Measurements from ENCODE around the gene WDR7. TPM values are rescaled to one million over a fixed set of nuclear protein-coding genes. Genes with fewer than 3 reads are reported as not detected.

WDR7 gene
- polyA plus RNA-seq, 3 donors: 3.3 to 5.5 (median 4.9) TPM

- no peak overlapping the region for H3K27ac ChIP-seq (ENCODE audit: low read depth, low read length)
- 92 to 98% (median 97%) methylated on average over 1 of the region's 1 CpG for WGBS, 3 donors
These were observed 190.7 kb downstream of the WDR7 start for GRCh38 chr18:56841836-56842235.

GRCh38 chr18:56843241-56843640 is 192.1 kb downstream of the WDR7 start:
- 78 to 91% (median 84%) methylated on average over 4 of the region's 4 CpGs for WGBS, 3 donors
- no peak overlapping the region for H3K27ac ChIP-seq (ENCODE audit: low read depth, low read length)

GRCh38 chr18:56844556-56844955 is 193.4 kb downstream of the WDR7 start:
- WGBS, 3 donors: 90 to 100% (median 100%) methylated on average over 1 of the region's 1 CpG
- no peak overlapping the region for H3K27ac ChIP-seq (ENCODE audit: low read depth, low read length)

- WGBS, 3 donors: 36 to 59% (median 55%) methylated on average over 1 of the region's 1 CpG
These were observed 200.6 kb downstream of the WDR7 start for GRCh38 chr18:56851774-56852173.

GRCh38 chr18:56853961-56854360 is 202.8 kb downstream of the WDR7 start:
- H3K27ac ChIP-seq (ENCODE audit: low read depth, low read length): no peak overlapping the region
- WGBS, 3 donors: 78 to 91% (median 90%) methylated on average over 5 of the region's 5 CpGs

More at GRCh38 chr18:56851774-56852173, 200.6 kb downstream of the WDR7 start:
- H3K27ac ChIP-seq (ENCODE audit: low read depth, low read length): no peak overlapping the region

GRCh38 chr18:56861244-56861643 is 210.1 kb downstream of the WDR7 start:
- no peak overlapping the region for H3K27ac ChIP-seq (ENCODE audit: low read depth, low read length)
- WGBS, 3 donors: 40 to 89% (median 88%) methylated on average over 6 of the region's 6 CpGs

- WGBS, 3 donors: 23 to 51% (median 49%) methylated on average over 2 of the region's 2 CpGs
- no peak overlapping the region for H3K27ac ChIP-seq (ENCODE audit: low read depth, low read length)
These were observed 218.1 kb downstream of the WDR7 start for GRCh38 chr18:56869189-56869777.

- 62 to 91% (median 89%) methylated on average over 2 of the region's 2 CpGs for WGBS, 3 donors
- no peak overlapping the region for H3K27ac ChIP-seq (ENCODE audit: low read depth, low read length)
These were observed 219.8 kb downstream of the WDR7 start for GRCh38 chr18:56870982-56871381.

GRCh38 chr18:56872140-56872539 is 221.0 kb downstream of the WDR7 start:
- no peak overlapping the region for H3K27ac ChIP-seq (ENCODE audit: low read depth, low read length)
- 90 to 98% (median 96%) methylated on average over 1 of the region's 1 CpG for WGBS, 3 donors

- 69 to 83% (median 80%) methylated on average over 6 of the region's 6 CpGs for WGBS, 3 donors
- no peak overlapping the region for H3K27ac ChIP-seq (ENCODE audit: low read depth, low read length)
These were observed 222.4 kb downstream of the WDR7 start for GRCh38 chr18:56873441-56874140.

- no peak overlapping the region for H3K27ac ChIP-seq (ENCODE audit: low read depth, low read length)
These were observed 227.6 kb downstream of the WDR7 start for GRCh38 chr18:56878711-56879110.

GRCh38 chr18:56884511-56884910 is 233.4 kb downstream of the WDR7 start:
- WGBS, 3 donors: 92 to 100% (median 95%) methylated on average over 1 of the region's 1 CpG

More at GRCh38 chr18:56878711-56879110, 227.6 kb downstream of the WDR7 start:
- 97 to 99% (median 98%) methylated on average over 4 of the region's 4 CpGs for WGBS, 3 donors

GRCh38 chr18:56888978-56889377 is 237.8 kb downstream of the WDR7 start:
- H3K27ac ChIP-seq (ENCODE audit: low read depth, low read length): no peak overlapping the region
- WGBS, 3 donors: 50 to 71% (median 59%) methylated on average over 1 of the region's 1 CpG

More at GRCh38 chr18:56884511-56884910, 233.4 kb downstream of the WDR7 start:
- no peak overlapping the region for H3K27ac ChIP-seq (ENCODE audit: low read depth, low read length)

GRCh38 chr18:56889621-56890020 is 238.5 kb downstream of the WDR7 start:
- no peak overlapping the region for H3K27ac ChIP-seq (ENCODE audit: low read depth, low read length)
- 75 to 86% (median 85%) methylated on average over 2 of the region's 2 CpGs for WGBS, 3 donors

- 65 to 72% (median 69%) methylated on average over 1 of the region's 1 CpG for WGBS, 3 donors
- no peak overlapping the region for H3K27ac ChIP-seq (ENCODE audit: low read depth, low read length)
These were observed 239.5 kb downstream of the WDR7 start for GRCh38 chr18:56890632-56891031.

GRCh38 chr18:56891116-56891515 is 240.0 kb downstream of the WDR7 start:
- no peak overlapping the region for H3K27ac ChIP-seq (ENCODE audit: low read depth, low read length)
- 75 to 94% (median 93%) methylated on average over 3 of the region's 3 CpGs for WGBS, 3 donors

- no peak overlapping the region for H3K27ac ChIP-seq (ENCODE audit: low read depth, low read length)
- WGBS, 3 donors: 72 to 87% (median 77%) methylated on average over 1 of the region's 1 CpG
These were observed 240.7 kb downstream of the WDR7 start for GRCh38 chr18:56891870-56892269.

GRCh38 chr18:56897122-56897521 is 246.0 kb downstream of the WDR7 start:
- 49 to 50% (median 50%) methylated on average over 2 of the region's 2 CpGs for WGBS, 3 donors
- H3K27ac ChIP-seq (ENCODE audit: low read depth, low read length): no peak overlapping the region

GRCh38 chr18:56899660-56900059 is 248.5 kb downstream of the WDR7 start:
- 94 to 96% (median 96%) methylated on average over 1 of the region's 1 CpG for WGBS, 3 donors
- H3K27ac ChIP-seq (ENCODE audit: low read depth, low read length): no peak overlapping the region
